ENCODE results near the gene SIRT4. TPM values are rescaled to one million over a fixed set of nuclear protein-coding genes. Genes with fewer than 3 reads are reported as not detected.

SIRT4 gene
- total RNA-seq, 1 experiment from 2014 or later, result 2.1 TPM

DNA sequence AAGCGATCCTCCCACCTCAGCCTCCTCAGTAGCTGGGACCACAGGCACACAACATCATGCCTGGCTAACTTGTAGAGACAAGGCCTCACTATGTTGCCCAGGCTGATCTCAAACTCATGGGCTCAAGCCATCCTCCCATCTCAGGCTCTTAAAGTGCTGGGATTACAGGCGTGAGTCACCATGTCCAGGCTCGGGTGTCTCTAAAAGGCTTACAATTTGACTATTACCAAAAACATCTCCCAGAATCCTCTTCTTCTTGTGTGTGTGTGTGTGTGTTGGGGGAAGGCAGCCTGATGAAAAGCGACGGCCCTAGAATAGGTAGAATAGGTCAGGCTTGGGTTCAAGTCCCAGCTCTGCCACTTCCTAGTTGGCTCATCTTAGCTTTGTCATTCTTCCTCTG lies 50.0 kb downstream of the SIRT4 start:
- no peak overlapping the region for H2BK15ac ChIP-seq (ENCODE audit: low read depth, low read length)
- no peak overlapping the region for H3T11ph ChIP-seq (ENCODE audit: low read length)
- no peaks in the 10 kb centered on the region for H3K27me3 ChIP-seq (ENCODE audit: insufficient read depth, low read length)
- TF ChIP-seq, protein P1, sequence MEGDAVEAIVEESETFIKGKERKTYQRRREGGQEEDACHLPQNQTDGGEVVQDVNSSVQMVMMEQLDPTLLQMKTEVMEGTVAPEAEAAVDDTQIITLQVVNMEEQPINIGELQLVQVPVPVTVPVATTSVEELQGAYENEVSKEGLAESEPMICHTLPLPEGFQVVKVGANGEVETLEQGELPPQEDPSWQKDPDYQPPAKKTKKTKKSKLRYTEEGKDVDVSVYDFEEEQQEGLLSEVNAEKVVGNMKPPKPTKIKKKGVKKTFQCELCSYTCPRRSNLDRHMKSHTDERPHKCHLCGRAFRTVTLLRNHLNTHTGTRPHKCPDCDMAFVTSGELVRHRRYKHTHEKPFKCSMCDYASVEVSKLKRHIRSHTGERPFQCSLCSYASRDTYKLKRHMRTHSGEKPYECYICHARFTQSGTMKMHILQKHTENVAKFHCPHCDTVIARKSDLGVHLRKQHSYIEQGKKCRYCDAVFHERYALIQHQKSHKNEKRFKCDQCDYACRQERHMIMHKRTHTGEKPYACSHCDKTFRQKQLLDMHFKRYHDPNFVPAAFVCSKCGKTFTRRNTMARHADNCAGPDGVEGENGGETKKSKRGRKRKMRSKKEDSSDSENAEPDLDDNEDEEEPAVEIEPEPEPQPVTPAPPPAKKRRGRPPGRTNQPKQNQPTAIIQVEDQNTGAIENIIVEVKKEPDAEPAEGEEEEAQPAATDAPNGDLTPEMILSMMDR (conservative IDR thresholded peaks at IDR 0.05), result no peak
- H4K5ac ChIP-seq (ENCODE audit: insufficient read length, low read depth, low read length), result no peak overlapping the region
- no peaks in the 10 kb centered on the region for H3K9me3 Mint-ChIP-seq
- H3K14ac ChIP-seq (ENCODE audit: insufficient read depth, low read length), result no peak overlapping the region
- peaks cover 0 to 5% of the 10 kb centered on the region in 2 experiments; a peak in 2 of 4 replicates for H3K4me1 Mint-ChIP-seq
- no peaks in the 10 kb centered on the region for H3K4me1 ChIP-seq (ENCODE audit: insufficient read depth, low read length)
- H3K27ac Mint-ChIP-seq, result 0 out of 7 replicates have a peak overlapping the region, but pooled peaks of 1 of the 3 experiments have one; percentile 24
- no peak overlapping the region for H4K8ac ChIP-seq (replicated peaks; ENCODE audit: insufficient read length, low read depth, low read length)
- no peaks in the 10 kb centered on the region for H3K27me3 Mint-ChIP-seq (ENCODE audit: low read depth)
- H3K36me3 Mint-ChIP-seq (ENCODE audit: insufficient read depth in 1 of 3, low read depth in 3 of 3), result peaks cover 30 to 82% (median 80%) of the 10 kb centered on the region in 3 experiments; a peak in 6 of 7 replicates
- H2BK120ac ChIP-seq (ENCODE audit: low read depth, low read length, poor library complexity, severe bottlenecking), result no peak overlapping the region
- H3K79me1 ChIP-seq (ENCODE audit: insufficient read depth, low read depth, low read length, poor library complexity, severe bottlenecking), result no peaks in the 10 kb centered on the region
- H3K27ac ChIP-seq (ENCODE audit: insufficient read length, low read depth, low read length), result no peak overlapping the region
- H2AK5ac ChIP-seq (ENCODE audit: insufficient read length, low read length), result no peak overlapping the region
- no peaks in the 10 kb centered on the region for H3K9me3 ChIP-seq (ENCODE audit: control insufficient read depth, low read depth, low read length)
- H3K4me2 ChIP-seq (ENCODE audit: insufficient read depth, insufficient read length, low read length), result no peak overlapping the region
- no peaks in the 10 kb centered on the region for H4K20me1 ChIP-seq (ENCODE audit: control insufficient read depth, insufficient read depth, insufficient read length)
- no peaks in the 10 kb centered on the region for H3K23me2 ChIP-seq (ENCODE audit: insufficient read length, low read depth, low read length, poor library complexity, severe bottlenecking)
- WGBS (ENCODE audit: extremely low coverage, insufficient read length, low lambda C conversion rate), result no CpG with 5 or more reads among the region's 5 CpGs
- no peak overlapping the region for H3K4me3 Mint-ChIP-seq
- H2BK5ac ChIP-seq (ENCODE audit: insufficient read length, low read length), result no peak overlapping the region
- no peak overlapping the region for H3K56ac ChIP-seq (ENCODE audit: insufficient read length, low read depth, low read length)
- no peak overlapping the region for H3K23ac ChIP-seq (ENCODE audit: insufficient read length, low read depth, low read length)
- no peak overlapping the region for H2AFZ ChIP-seq (ENCODE audit: low read length)
- no peak overlapping the region for H3K9ac ChIP-seq (ENCODE audit: extremely low read depth, insufficient read length, low read length)
- no peak for DNase-seq
- H2BK20ac ChIP-seq (ENCODE audit: low read depth, low read length, poor library complexity, severe bottlenecking), result no peak overlapping the region
- H3K79me2 ChIP-seq (ENCODE audit: insufficient read depth, low read length), result no peaks in the 10 kb centered on the region
- H2BK12ac ChIP-seq (ENCODE audit: insufficient read length, low read depth, low read length), result no peak overlapping the region
- H3K4ac ChIP-seq (ENCODE audit: low read depth, low read length), result no peak overlapping the region
- no peak overlapping the region for H3K18ac ChIP-seq (ENCODE audit: insufficient read length, low read depth, low read length)
- H4K91ac ChIP-seq (ENCODE audit: insufficient read length, low read depth, low read length), result no peak overlapping the region

Measured in H9 (cell line).